Neuronal stem cell (in vitro differentiated cells): ENCODE data around the gene GNAS.

Source experiments
- DNase-seq: peaks from one replicate; pipeline ENCODE4 v3.0.0-alpha.2; 2013; ENCODE audit warnings: low spot score
- H2AFZ ChIP-seq: one replicate; pipeline ENCODE4 v1.6.1; 2013; ENCODE audit warnings: mild to moderate bottlenecking, low read length, inconsistent platforms
- H2AK5ac ChIP-seq: 2 replicates; pipeline ENCODE4 v1.6.1; 2013; ENCODE audit warnings: low read depth, mild to moderate bottlenecking, inconsistent platforms, low read length, moderate library complexity, mixed read lengths
- H2BK120ac ChIP-seq: 2 replicates; pipeline ENCODE4 v1.6.1; 2013; ENCODE audit warnings: low read depth, mild to moderate bottlenecking, inconsistent platforms, low read length, moderate library complexity, mixed read lengths
- H2BK12ac ChIP-seq: one replicate; pipeline ENCODE4 v1.6.1; 2013; ENCODE audit warnings: low read length, inconsistent platforms
- H2BK15ac ChIP-seq: 2 replicates; pipeline ENCODE4 v1.6.1; 2013; ENCODE audit warnings: mild to moderate bottlenecking, low read length, inconsistent platforms, mixed read lengths
- H2BK5ac ChIP-seq: one replicate; pipeline ENCODE4 v1.6.1; 2013; ENCODE audit warnings: inconsistent platforms, mild to moderate bottlenecking, low read length, moderate library complexity
- H3K14ac ChIP-seq: one replicate; pipeline ENCODE4 v1.6.1; 2013; ENCODE audit warnings: low read length, inconsistent platforms
- H3K18ac ChIP-seq: 2 replicates; pipeline ENCODE4 v1.6.1; 2013; ENCODE audit warnings: low read length, inconsistent platforms
- H3K23ac ChIP-seq: 2 replicates; pipeline ENCODE4 v1.6.1; 2013; ENCODE audit warnings: low read depth, mild to moderate bottlenecking, mixed read lengths, low read length, inconsistent platforms; ENCODE audit not compliant: poor library complexity
- H3K27ac ChIP-seq: replicated peaks from 3 replicates; pipeline ENCODE4 v1.5.1; 2013; ENCODE audit warnings: low read length, inconsistent platforms
- H3K27me3 ChIP-seq, 3 experiments: 2 replicates each; pipeline ENCODE4 v1.6.1; 2013; ENCODE audit warnings: low read length in 3 of 3, mild to moderate bottlenecking in 2 of 3, inconsistent platforms in 1 of 3, low read depth in 1 of 3, mixed read lengths in 1 of 3, moderate library complexity in 1 of 3; ENCODE audit not compliant: control insufficient read depth in 3 of 3, insufficient read depth in 3 of 3
- H3K36me3 ChIP-seq, 2 donors: replicated peaks in 1 of 2; 2 replicates each; pipeline ENCODE4 v1.6.1; 2013; ENCODE audit warnings: low read length in 2 of 2; ENCODE audit not compliant: control insufficient read depth in 2 of 2, insufficient read depth in 2 of 2
- H3K4ac ChIP-seq: 2 replicates; pipeline ENCODE4 v1.6.1; 2013; ENCODE audit warnings: inconsistent platforms, mild to moderate bottlenecking, low read length, moderate library complexity
- H3K4me1 ChIP-seq, 2 donors: 1 replicate in 1 of 2; 2 replicates in 1 of 2; pipeline ENCODE4 v1.6.1; 2013; ENCODE audit warnings: low read length in 2 of 2, low read depth in 1 of 2; ENCODE audit not compliant: control insufficient read depth in 2 of 2, insufficient read depth in 1 of 2
- H3K4me2 ChIP-seq: one replicate; pipeline ENCODE4 v1.6.1; 2013; ENCODE audit warnings: mild to moderate bottlenecking, low read length, inconsistent platforms; ENCODE audit not compliant: insufficient read depth, poor library complexity, severe bottlenecking
- H3K4me3 ChIP-seq, 2 donors: 2 replicates each; pipeline ENCODE4 v1.5.1; 2013; ENCODE audit warnings: low read length in 2 of 2, mild to moderate bottlenecking in 2 of 2, inconsistent platforms in 1 of 2, moderate library complexity in 1 of 2
- H3K79me1 ChIP-seq: one replicate; pipeline ENCODE4 v1.6.1; 2013; ENCODE audit warnings: low read depth, mild to moderate bottlenecking, inconsistent platforms, low read length, moderate library complexity
- H3K9ac ChIP-seq: one replicate; pipeline ENCODE4 v1.6.1; 2013; ENCODE audit warnings: mild to moderate bottlenecking, low read depth, low read length, inconsistent platforms; ENCODE audit not compliant: poor library complexity
- H3K9me3 ChIP-seq, 2 donors: replicated peaks in 1 of 2; 2 replicates each; pipeline versions ENCODE3 to v1.6.1; 2013; ENCODE audit warnings: low read length in 2 of 2, mild to moderate bottlenecking in 2 of 2, inconsistent platforms in 1 of 2, low read depth in 1 of 2, mixed read lengths in 1 of 2, moderate library complexity in 1 of 2; ENCODE audit not compliant: control insufficient read depth in 2 of 2, insufficient read depth in 1 of 2
- H4K8ac ChIP-seq: one replicate; pipeline ENCODE4 v1.6.1; 2013; ENCODE audit warnings: low read depth, mild to moderate bottlenecking, inconsistent platforms, low read length, moderate library complexity
- H4K91ac ChIP-seq: one replicate; pipeline ENCODE4 v1.6.1; 2013; ENCODE audit warnings: low read length, low read depth, mild to moderate bottlenecking, inconsistent platforms; ENCODE audit not compliant: poor library complexity
- WGBS, 2 donors: extraction: QIAGEN DNeasy Blood & Tissue Kit; methylation state at CpG; one replicate each; pipeline ENCODE4 v1.1.7; 2013; ENCODE audit warnings: missing lambda C conversion rate in 2 of 2, mixed read lengths in 1 of 2; ENCODE audit not compliant: insufficient read length in 2 of 2, insufficient replicate concordance in 1 of 2; ENCODE audit errors: extremely low coverage in 2 of 2; 5-methylcytosine and 5-hydroxymethylcytosine counted together

GNAS gene

GRCh38 chr20:58810116-58810878, 42.2 kb upstream of the GNAS start:
- Histone ChIP-seq H2BK12ac (no peak overlapping the region), H3K36me3 (no peaks in the 10 kb centered on the region), H2AFZ (no peak overlapping the region), H4K91ac (no peak overlapping the region), H3K14ac (no peak overlapping the region), H2BK120ac (no peak overlapping the region), H2BK15ac (no peak overlapping the region), H3K9me3 (no peaks in the 10 kb centered on the region), H3K27ac (no peak overlapping the region), H3K79me1 (no peaks in the 10 kb centered on the region), H3K4me1 (peaks cover 0 to under 1% of the 10 kb centered on the region in 2 donors), H2AK5ac (no peak overlapping the region), H3K4me2 (no peak overlapping the region), H3K23ac (no peak overlapping the region), H2BK5ac (no peak overlapping the region), H4K8ac (no peak overlapping the region), H3K18ac (no peak overlapping the region), H3K4me3 (peak overlapping the region in 1 of 2 donors; percentile 2), H3K9ac (no peak overlapping the region), H3K4ac (no peak overlapping the region), H3K27me3 (peaks cover 0 to 25% (median 0%) of the 10 kb centered on the region in 3 experiments)
- DNase-seq: no peak
- WGBS, 2 donors: no CpG with 5 or more reads among the region's 19 CpGs

- no peak overlapping the region for H4K8ac ChIP-seq
- no peaks in the 10 kb centered on the region for H3K4me1 ChIP-seq
- no CpG with 5 or more reads among the region's 10 CpGs for WGBS, 2 donors
- H2AFZ ChIP-seq: no peak overlapping the region
- H3K27ac ChIP-seq: no peak overlapping the region
- H3K9me3 ChIP-seq: no peaks in the 10 kb centered on the region
- peak overlapping the region in 1 of 2 donors; percentile 2 for H3K4me3 ChIP-seq
- H2BK15ac ChIP-seq: no peak overlapping the region
- DNase-seq: no peak
- H2AK5ac ChIP-seq: no peak overlapping the region
- H3K79me1 ChIP-seq: no peaks in the 10 kb centered on the region
- peak overlapping the region; percentile 22 for H4K91ac ChIP-seq
- H3K27me3 ChIP-seq: peaks cover 0 to 25% (median 0%) of the 10 kb centered on the region in 3 experiments
- no peak overlapping the region for H3K14ac ChIP-seq
- H3K18ac ChIP-seq: peak overlapping the region; percentile 40
- H2BK12ac ChIP-seq: no peak overlapping the region
- no peak overlapping the region for H2BK5ac ChIP-seq
- H3K36me3 ChIP-seq: peaks cover 0 to 1% of the 10 kb centered on the region in 2 donors
- no peak overlapping the region for H3K4ac ChIP-seq
- H3K4me2 ChIP-seq: no peak overlapping the region
- H3K23ac ChIP-seq: no peak overlapping the region
- no peak overlapping the region for H3K9ac ChIP-seq
- H2BK120ac ChIP-seq: no peak overlapping the region
These were observed 41.7 kb upstream of the GNAS start for GRCh38 chr20:58810879-58811250.

- H3K23ac ChIP-seq: peak overlapping the region; percentile 10
- no peak overlapping the region for H3K18ac ChIP-seq
- no peak overlapping the region for H3K4me2 ChIP-seq
- no peaks in the 10 kb centered on the region for H3K9me3 ChIP-seq
- no peak overlapping the region for H4K91ac ChIP-seq
- no peak overlapping the region for H3K27ac ChIP-seq
- H3K4me1 ChIP-seq: no peaks in the 10 kb centered on the region
- peaks cover 0 to 1% of the 10 kb centered on the region in 2 donors for H3K36me3 ChIP-seq
- no peak overlapping the region for H2AK5ac ChIP-seq
- no peaks in the 10 kb centered on the region for H3K79me1 ChIP-seq
- no peak overlapping the region for H3K4ac ChIP-seq
- no peak overlapping the region for H2BK5ac ChIP-seq
- DNase-seq: no peak
- H3K9ac ChIP-seq: no peak overlapping the region
- no peak overlapping the region for H4K8ac ChIP-seq
- H2BK15ac ChIP-seq: no peak overlapping the region
- no peak overlapping the region for H2BK12ac ChIP-seq
- peaks cover 0 to 23% (median 0%) of the 10 kb centered on the region in 3 experiments for H3K27me3 ChIP-seq
- H2BK120ac ChIP-seq: peak overlapping the region; percentile 19
- H3K4me3 ChIP-seq: no peak overlapping the region
- H2AFZ ChIP-seq: no peak overlapping the region
- WGBS, 2 donors: no CpG with 5 or more reads among the region's 13 CpGs
- no peak overlapping the region for H3K14ac ChIP-seq
These were observed 41.2 kb upstream of the GNAS start for GRCh38 chr20:58811334-58811733.

GRCh38 chr20:58813369-58813768, 39.1 kb upstream of the GNAS start:
- WGBS, 2 donors: no CpG with 5 or more reads among the region's 8 CpGs
- Histone ChIP-seq H2AFZ (no peak overlapping the region), H2BK12ac (no peak overlapping the region)

More at GRCh38 chr20:58813369-58813768, 39.1 kb upstream of the GNAS start:
- no peak overlapping the region for H3K27ac ChIP-seq
- H2BK15ac ChIP-seq: no peak overlapping the region
- no peak overlapping the region for H4K91ac ChIP-seq
- peak overlapping the region; percentile 47 for H3K14ac ChIP-seq
- no peak overlapping the region for H3K4me3 ChIP-seq
- H4K8ac ChIP-seq: peak overlapping the region; percentile 74
- no peaks in the 10 kb centered on the region for H3K9me3 ChIP-seq
- H2BK120ac ChIP-seq: no peak overlapping the region
- no peak for DNase-seq
- no peak overlapping the region for H3K4ac ChIP-seq
- H3K9ac ChIP-seq: peak overlapping the region; percentile 15
- H3K36me3 ChIP-seq: peaks cover 0 to 1% of the 10 kb centered on the region in 2 donors
- H3K79me1 ChIP-seq: no peaks in the 10 kb centered on the region
- no peak overlapping the region for H3K4me2 ChIP-seq
- no peak overlapping the region for H2AK5ac ChIP-seq
- H3K27me3 ChIP-seq: peaks cover 0 to 16% (median 0%) of the 10 kb centered on the region in 3 experiments
- no peak overlapping the region for H2BK5ac ChIP-seq
- no peaks in the 10 kb centered on the region for H3K4me1 ChIP-seq
- peak overlapping the region; percentile 59 for H3K18ac ChIP-seq
- peak overlapping the region; percentile 61 for H3K23ac ChIP-seq
